ENCODE data around the gene HLA-DQB1. TPM values are rescaled to one million over a fixed set of nuclear protein-coding genes. Genes with fewer than 3 reads are reported as not detected.
A peak's percentile ranks its signal among the peaks of the same experiment; 100 is the strongest.

Gene HLA-DQB1
- total and polyA plus RNA-seq, 2 donors (not counting 1 experiment from before 2014, with no cell fraction given): not detected

DNA sequence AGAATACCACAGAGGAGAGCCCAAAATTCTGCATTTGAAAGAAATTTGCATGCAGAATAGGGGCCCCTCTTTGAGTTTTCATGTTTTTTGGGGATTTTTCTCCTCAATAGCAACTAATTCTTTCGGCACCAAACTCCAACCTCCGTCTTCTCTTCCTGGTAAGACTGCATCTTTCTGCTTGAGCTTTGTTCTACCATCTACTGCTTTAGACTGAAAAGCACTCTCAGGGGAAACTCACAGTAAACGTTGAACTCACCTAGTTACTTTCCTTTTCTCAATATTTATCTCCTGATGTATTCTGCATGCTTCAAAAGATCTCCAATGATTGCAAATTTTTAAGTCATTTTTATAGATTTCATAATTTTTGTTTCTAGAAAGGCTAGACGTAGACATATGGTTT lies 36.9 kb upstream of the HLA-DQB1 start:
- DNase-seq (ENCODE audit: low read depth in 2 of 2): no peak
- Histone ChIP-seq H3K27me3 (ENCODE audit: control insufficient read depth, insufficient read depth, low read length) (no peaks in the 10 kb centered on the region), H3K79me2 (ENCODE audit: control insufficient read depth, insufficient read depth, low read length) (no peaks in the 10 kb centered on the region), H4K20me1 (ENCODE audit: control insufficient read depth, extremely low read depth, insufficient read depth, low read length) (no peaks in the 10 kb centered on the region), H3K9ac (ENCODE audit: insufficient read depth, low read length) (no peak overlapping the region), H2AFZ (ENCODE audit: low read length) (no peak overlapping the region), H3K4me1 (ENCODE audit: control insufficient read depth, extremely low read depth, insufficient read depth, low read length) (no peaks in the 10 kb centered on the region), H3K36me3 (ENCODE audit: control insufficient read depth, insufficient read depth, low read length) (no peaks in the 10 kb centered on the region), H3K9me3 (ENCODE audit: control insufficient read depth, insufficient read depth, low read depth, low read length) (no peaks in the 10 kb centered on the region), H3K4me3 (replicated peaks in 1 of 4; ENCODE audit: control extremely low read depth in 1 of 4, insufficient read depth in 1 of 4, low read depth in 3 of 4, low read length in 4 of 4) (no peak overlapping the region), H3K27ac (ENCODE audit: insufficient read depth, low read length) (no peak overlapping the region), H3K4me2 (ENCODE audit: extremely low read depth, insufficient read depth, low read length) (no peak overlapping the region)
- no peak for TF ChIP-seq EZH2 (IDR thresholded peaks at IDR 0.05; ENCODE audit: low read length, missing control alignments)
- TF ChIP-seq, protein P1, sequence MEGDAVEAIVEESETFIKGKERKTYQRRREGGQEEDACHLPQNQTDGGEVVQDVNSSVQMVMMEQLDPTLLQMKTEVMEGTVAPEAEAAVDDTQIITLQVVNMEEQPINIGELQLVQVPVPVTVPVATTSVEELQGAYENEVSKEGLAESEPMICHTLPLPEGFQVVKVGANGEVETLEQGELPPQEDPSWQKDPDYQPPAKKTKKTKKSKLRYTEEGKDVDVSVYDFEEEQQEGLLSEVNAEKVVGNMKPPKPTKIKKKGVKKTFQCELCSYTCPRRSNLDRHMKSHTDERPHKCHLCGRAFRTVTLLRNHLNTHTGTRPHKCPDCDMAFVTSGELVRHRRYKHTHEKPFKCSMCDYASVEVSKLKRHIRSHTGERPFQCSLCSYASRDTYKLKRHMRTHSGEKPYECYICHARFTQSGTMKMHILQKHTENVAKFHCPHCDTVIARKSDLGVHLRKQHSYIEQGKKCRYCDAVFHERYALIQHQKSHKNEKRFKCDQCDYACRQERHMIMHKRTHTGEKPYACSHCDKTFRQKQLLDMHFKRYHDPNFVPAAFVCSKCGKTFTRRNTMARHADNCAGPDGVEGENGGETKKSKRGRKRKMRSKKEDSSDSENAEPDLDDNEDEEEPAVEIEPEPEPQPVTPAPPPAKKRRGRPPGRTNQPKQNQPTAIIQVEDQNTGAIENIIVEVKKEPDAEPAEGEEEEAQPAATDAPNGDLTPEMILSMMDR (conservative IDR thresholded peaks at IDR 0.05 in 1 of 2, IDR thresholded peaks at IDR 0.05 in 1 of 2; ENCODE audit: low read depth in 1 of 2, low read length in 2 of 2): no peak

DNA sequence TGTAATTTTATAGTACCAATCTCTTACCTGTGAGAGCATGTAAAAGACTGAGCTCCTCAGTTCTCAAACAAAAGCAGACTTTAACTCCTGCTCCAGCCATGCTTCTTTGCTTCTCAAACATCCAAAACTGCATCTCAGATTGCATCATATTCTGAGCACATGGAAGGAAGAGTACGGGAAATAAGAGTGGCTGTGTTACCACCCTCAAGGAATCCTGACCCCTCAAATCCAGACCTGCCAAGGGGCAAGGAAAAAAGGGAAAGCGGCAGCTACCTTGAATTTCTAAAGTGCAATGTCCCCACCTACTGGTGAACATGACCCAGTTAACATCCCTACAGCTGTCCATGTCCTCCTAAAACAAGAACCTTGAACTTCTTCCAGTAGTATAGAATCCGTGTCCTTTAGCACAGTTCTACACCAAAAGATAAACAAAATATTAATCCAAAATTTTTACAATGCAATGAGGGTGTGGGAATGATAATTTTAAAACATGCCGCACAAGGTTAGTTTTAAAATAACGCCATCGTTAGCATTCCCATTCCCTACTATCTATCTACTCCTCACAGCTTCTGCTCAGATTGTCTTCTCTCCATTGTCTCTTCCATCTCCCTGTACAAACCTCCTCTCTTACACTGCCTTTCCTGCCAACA lies 34.1 kb upstream of the HLA-DQB1 start:
- Histone ChIP-seq H3K9ac (ENCODE audit: insufficient read depth, low read length) (no peak overlapping the region), H3K4me2 (ENCODE audit: extremely low read depth, insufficient read depth, low read length) (no peak overlapping the region), H3K79me2 (ENCODE audit: control insufficient read depth, insufficient read depth, low read length) (no peaks in the 10 kb centered on the region), H3K36me3 (ENCODE audit: control insufficient read depth, insufficient read depth, low read length) (no peaks in the 10 kb centered on the region), H2AFZ (ENCODE audit: low read length) (no peak overlapping the region), H3K9me3 (ENCODE audit: control insufficient read depth, insufficient read depth, low read depth, low read length) (no peaks in the 10 kb centered on the region), H3K4me1 (ENCODE audit: control insufficient read depth, extremely low read depth, insufficient read depth, low read length) (no peaks in the 10 kb centered on the region), H3K4me3 (replicated peaks in 1 of 4; ENCODE audit: control extremely low read depth in 1 of 4, insufficient read depth in 1 of 4, low read depth in 3 of 4, low read length in 4 of 4) (no peak overlapping the region), H4K20me1 (ENCODE audit: control insufficient read depth, extremely low read depth, insufficient read depth, low read length) (no peaks in the 10 kb centered on the region), H3K27ac (ENCODE audit: insufficient read depth, low read length) (no peak overlapping the region), H3K27me3 (ENCODE audit: control insufficient read depth, insufficient read depth, low read length) (no peaks in the 10 kb centered on the region)
- DNase-seq (ENCODE audit: low read depth in 2 of 2): peak; percentile 47 to 75
- TF ChIP-seq, protein P1 (conservative IDR thresholded peaks at IDR 0.05 in 1 of 2, IDR thresholded peaks at IDR 0.05 in 1 of 2; ENCODE audit: low read depth in 1 of 2, low read length in 2 of 2): peak; percentile 64 to 76
- TF ChIP-seq EZH2 (IDR thresholded peaks at IDR 0.05; ENCODE audit: low read length, missing control alignments): no peak

- Histone ChIP-seq H3K36me3 (ENCODE audit: control insufficient read depth, insufficient read depth, low read length) (no peaks in the 10 kb centered on the region), H3K9me3 (ENCODE audit: control insufficient read depth, insufficient read depth, low read depth, low read length) (no peaks in the 10 kb centered on the region), H3K79me2 (ENCODE audit: control insufficient read depth, insufficient read depth, low read length) (no peaks in the 10 kb centered on the region), H3K4me2 (ENCODE audit: extremely low read depth, insufficient read depth, low read length) (no peak overlapping the region), H3K27me3 (ENCODE audit: control insufficient read depth, insufficient read depth, low read length) (no peaks in the 10 kb centered on the region), H3K27ac (ENCODE audit: insufficient read depth, low read length) (no peak overlapping the region), H4K20me1 (ENCODE audit: control insufficient read depth, extremely low read depth, insufficient read depth, low read length) (no peaks in the 10 kb centered on the region), H2AFZ (ENCODE audit: low read length) (no peak overlapping the region), H3K4me3 (replicated peaks in 1 of 4; ENCODE audit: control extremely low read depth in 1 of 4, insufficient read depth in 1 of 4, low read depth in 3 of 4, low read length in 4 of 4) (no peak overlapping the region), H3K4me1 (ENCODE audit: control insufficient read depth, extremely low read depth, insufficient read depth, low read length) (no peaks in the 10 kb centered on the region), H3K9ac (ENCODE audit: insufficient read depth, low read length) (no peak overlapping the region)
- TF ChIP-seq, protein P1 (conservative IDR thresholded peaks at IDR 0.05 in 1 of 2, IDR thresholded peaks at IDR 0.05 in 1 of 2; ENCODE audit: low read depth in 1 of 2, low read length in 2 of 2): no peak
- no peak for TF ChIP-seq EZH2 (IDR thresholded peaks at IDR 0.05; ENCODE audit: low read length, missing control alignments)
- DNase-seq (ENCODE audit: low read depth in 2 of 2): no peak
These were observed 30.6 kb upstream of the HLA-DQB1 start for GRCh38 chr6:32697031-32697430.

All from fibroblast of lung (primary cell).